ENCODE data around the gene ARID1B. TPM values are rescaled to one million over a fixed set of nuclear protein-coding genes. Genes with fewer than 3 reads are reported as not detected.

The ARID1B gene
- total RNA-seq, 5 donors from 2014 or later (not counting 1 experiment from before 2014, with no cell fraction given): 103 to 161 (median 108) TPM

DNA sequence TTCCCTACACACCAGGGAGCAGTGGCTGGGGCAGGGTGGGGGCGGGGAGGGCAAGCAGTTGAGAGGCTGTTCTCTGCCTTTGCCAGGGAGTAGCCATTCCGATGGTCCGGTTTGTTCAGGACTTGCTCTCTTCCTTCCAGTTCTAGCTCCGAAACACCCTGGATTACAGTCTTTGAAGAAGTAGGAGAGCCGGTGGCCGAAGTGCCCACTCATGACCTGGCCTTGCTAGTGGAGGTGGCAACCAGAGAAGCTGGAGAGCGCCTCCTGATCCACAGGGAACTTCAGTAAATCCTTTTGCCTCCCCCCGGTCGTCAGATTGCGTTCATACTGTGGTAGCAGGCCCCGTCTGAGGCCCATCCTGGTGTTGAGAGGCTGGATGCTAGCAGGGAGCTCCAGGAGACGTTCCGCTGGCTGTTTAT lies 92.8 kb downstream of the ARID1B start:
- Mint-ChIP-seq H3K27ac (no peak overlapping the region), H3K4me3 (no peak overlapping the region), H3K27me3 (no peaks in the 10 kb centered on the region), H3K36me3 (peaks cover 12% of the 10 kb centered on the region), H3K9me3 (no peaks in the 10 kb centered on the region), H3K4me1 (peaks cover 80 to 90% (median 85%) of the 10 kb centered on the region in 3 donors)
- Histone ChIP-seq H3K27ac (ENCODE audit: low read length) (no peak overlapping the region), H3K9me3 (no peaks in the 10 kb centered on the region), H3K4me3 (ENCODE audit: control insufficient read depth in 1 of 2, extremely low read depth in 1 of 2, low read length in 1 of 2) (no peak overlapping the region), H3K27me3 (replicated peaks in 1 of 2; ENCODE audit: control insufficient read depth in 2 of 2, extremely low read depth in 1 of 2, insufficient read depth in 2 of 2, low read length in 1 of 2) (no peaks in the 10 kb centered on the region), H3K36me3 (ENCODE audit: control insufficient read depth in 2 of 2, extremely low read depth in 1 of 2, insufficient read depth in 1 of 2, low read length in 1 of 2) (peaks cover 0 to 5% of the 10 kb centered on the region in 2 donors), H3K4me1 (ENCODE audit: control insufficient read depth in 1 of 2, extremely low read depth in 1 of 2, insufficient read depth in 2 of 2, low read length in 2 of 2) (peaks cover 9 to 31% of the 10 kb centered on the region in 2 experiments)
- POLR2A ChIA-PET: interaction anchor here in 1 of 2 donors (0.6 kb wide), 2 partner anchors 332 to 1376 kb away, joined by 3 to 7 read pairs; no protein-coding TSS in a partner anchor
- CTCF ChIA-PET: no interaction called here
- ATAC-seq (replicated peaks in 1 of 4) (no peak), DNase-seq (no peak)
- 100% methylated on average over 7 of the region's 13 CpGs for WGBS (ENCODE audit: insufficient coverage)

DNA sequence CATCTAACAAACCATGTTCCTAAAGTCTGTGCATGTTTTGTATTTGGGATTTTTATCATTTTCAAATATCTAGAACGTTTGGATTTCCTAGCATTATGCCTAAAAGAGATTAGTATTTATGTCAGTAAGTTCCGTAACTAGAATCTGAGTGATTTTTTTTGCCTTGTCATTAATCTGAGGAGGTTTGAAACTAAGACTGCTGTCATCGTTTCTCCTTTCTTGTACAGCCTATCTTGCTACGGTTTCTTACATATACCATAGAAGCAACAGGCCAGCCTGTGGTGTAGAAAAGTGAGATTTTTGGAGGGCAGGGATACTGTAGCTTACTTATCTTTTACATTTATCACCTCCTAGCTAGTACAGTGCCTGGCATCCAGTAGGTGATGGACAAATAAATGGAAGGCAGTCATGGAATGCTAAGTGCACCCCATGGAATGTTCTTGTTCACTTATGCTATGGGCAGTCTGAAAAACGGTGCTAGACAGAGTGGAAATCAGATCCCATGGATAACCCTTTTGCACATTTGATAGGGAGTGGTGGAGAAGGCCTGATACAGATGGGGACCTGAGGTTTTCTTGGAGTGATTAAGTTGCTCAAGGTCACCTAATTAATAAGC lies 93.9 kb downstream of the ARID1B start:
- H3K27me3 ChIP-seq (replicated peaks in 1 of 2; ENCODE audit: control insufficient read depth in 2 of 2, extremely low read depth in 1 of 2, insufficient read depth in 2 of 2, low read length in 1 of 2): no peaks in the 10 kb centered on the region
- H3K4me1 Mint-ChIP-seq: peaks cover 77 to 90% (median 85%) of the 10 kb centered on the region in 3 donors
- H3K4me3 ChIP-seq (ENCODE audit: control insufficient read depth in 1 of 2, extremely low read depth in 1 of 2, low read length in 1 of 2): no peak overlapping the region
- H3K36me3 ChIP-seq (ENCODE audit: control insufficient read depth in 2 of 2, extremely low read depth in 1 of 2, insufficient read depth in 1 of 2, low read length in 1 of 2): peaks cover 0 to 5% of the 10 kb centered on the region in 2 donors
- H3K27me3 Mint-ChIP-seq: no peaks in the 10 kb centered on the region
- DNase-seq (no peak), ATAC-seq (replicated peaks in 1 of 4) (no peak)
- 75% methylated on average over 1 of the region's 5 CpGs for WGBS (ENCODE audit: insufficient coverage)
- H3K4me1 ChIP-seq (ENCODE audit: control insufficient read depth in 1 of 2, extremely low read depth in 1 of 2, insufficient read depth in 2 of 2, low read length in 2 of 2): peaks cover 9 to 29% of the 10 kb centered on the region in 2 experiments
- H3K36me3 Mint-ChIP-seq: peaks cover 12% of the 10 kb centered on the region
- H3K27ac ChIP-seq (ENCODE audit: low read length): no peak overlapping the region
- CTCF ChIA-PET: interaction anchor here in 1 of 2 donors (0.6 kb wide), 1 partner anchor 1751 kb away, joined by 4 read pairs; no protein-coding TSS in a partner anchor
- POLR2A ChIA-PET: no interaction called here
- H3K27ac Mint-ChIP-seq: no peak overlapping the region
- H3K9me3 Mint-ChIP-seq: no peaks in the 10 kb centered on the region
- no peaks in the 10 kb centered on the region for H3K9me3 ChIP-seq
- H3K4me3 Mint-ChIP-seq: no peak overlapping the region

DNA sequence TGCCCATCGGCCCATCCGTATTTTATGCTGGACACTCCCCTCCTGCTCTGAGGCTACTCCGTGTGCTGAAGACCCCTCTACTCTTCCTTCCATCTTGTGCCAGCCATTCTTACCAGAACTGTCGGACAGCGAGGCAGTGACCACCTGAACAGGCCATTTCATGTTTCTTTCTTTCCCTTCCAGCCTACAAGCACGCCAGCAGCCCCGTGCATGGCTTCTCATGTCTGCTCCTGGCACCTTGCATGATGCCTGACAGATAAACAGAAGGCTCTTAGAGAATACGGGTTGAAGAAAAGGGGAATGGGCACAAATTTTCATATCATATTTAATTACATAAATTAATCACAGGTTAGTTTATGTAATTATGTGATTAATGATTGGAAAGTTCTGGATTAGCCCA lies 95.7 kb downstream of the ARID1B start:
- Mint-ChIP-seq H3K4me3 (no peak overlapping the region), H3K4me1 (peaks cover 75 to 84% (median 82%) of the 10 kb centered on the region in 3 donors), H3K36me3 (peaks cover 16% of the 10 kb centered on the region), H3K9me3 (no peaks in the 10 kb centered on the region), H3K27me3 (no peaks in the 10 kb centered on the region), H3K27ac (no peak overlapping the region)
- POLR2A ChIA-PET: no interaction called here
- Histone ChIP-seq H3K27ac (ENCODE audit: low read length) (no peak overlapping the region), H3K4me3 (ENCODE audit: control insufficient read depth in 1 of 2, extremely low read depth in 1 of 2, low read length in 1 of 2) (no peak overlapping the region), H3K9me3 (no peaks in the 10 kb centered on the region), H3K36me3 (ENCODE audit: control insufficient read depth in 2 of 2, extremely low read depth in 1 of 2, insufficient read depth in 1 of 2, low read length in 1 of 2) (peaks cover 0 to 5% of the 10 kb centered on the region in 2 donors), H3K4me1 (ENCODE audit: control insufficient read depth in 1 of 2, extremely low read depth in 1 of 2, insufficient read depth in 2 of 2, low read length in 2 of 2) (peaks cover 0 to 24% of the 10 kb centered on the region in 2 experiments), H3K27me3 (replicated peaks in 1 of 2; ENCODE audit: control insufficient read depth in 2 of 2, extremely low read depth in 1 of 2, insufficient read depth in 2 of 2, low read length in 1 of 2) (no peaks in the 10 kb centered on the region)
- 93% methylated on average over 5 of the region's 8 CpGs for WGBS (ENCODE audit: insufficient coverage)
- DNase-seq (no peak), ATAC-seq (replicated peaks in 1 of 4) (no peak)
- CTCF ChIA-PET: no interaction called here

DNA sequence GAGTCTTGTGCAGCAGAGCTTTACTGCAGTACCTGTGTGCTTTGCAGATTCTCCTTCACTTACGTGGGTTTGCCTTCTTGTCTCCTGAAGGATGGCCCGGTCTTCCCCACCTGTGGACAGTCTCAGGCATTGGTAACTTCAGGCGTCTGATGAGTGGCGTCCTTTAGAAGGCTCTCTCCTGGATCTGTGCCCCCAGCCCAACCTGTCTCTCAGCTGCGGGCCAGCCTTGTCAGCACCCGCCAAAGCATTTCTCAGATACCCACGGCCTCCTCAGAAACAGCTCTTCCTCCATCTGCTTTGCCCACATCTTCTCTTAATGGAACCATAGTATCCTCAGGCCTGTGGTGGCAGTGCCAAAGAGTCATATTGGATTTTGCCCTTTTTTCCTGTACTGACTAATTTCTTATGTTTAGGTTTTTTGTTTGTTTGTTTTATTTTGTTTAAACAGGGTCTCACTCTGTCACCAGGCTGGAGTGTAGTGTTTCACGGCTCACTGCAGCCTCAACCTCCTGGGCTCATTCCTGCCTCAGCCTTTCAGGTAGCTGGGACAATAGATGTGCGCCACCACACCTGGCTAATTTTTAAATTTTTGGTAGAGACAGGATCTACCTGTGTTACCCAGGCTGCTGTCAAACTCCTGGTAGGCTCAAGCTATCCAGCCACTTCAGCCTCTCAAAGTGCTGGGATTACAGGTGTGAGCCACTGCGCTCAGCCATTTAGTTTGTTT lies 96.6 kb downstream of the ARID1B start:
- no peak overlapping the region for H3K27ac Mint-ChIP-seq
- Histone ChIP-seq H3K36me3 (ENCODE audit: control insufficient read depth in 2 of 2, extremely low read depth in 1 of 2, insufficient read depth in 1 of 2, low read length in 1 of 2) (peaks cover 0 to 5% of the 10 kb centered on the region in 2 donors), H3K27me3 (replicated peaks in 1 of 2; ENCODE audit: control insufficient read depth in 2 of 2, extremely low read depth in 1 of 2, insufficient read depth in 2 of 2, low read length in 1 of 2) (no peaks in the 10 kb centered on the region), H3K4me1 (ENCODE audit: control insufficient read depth in 1 of 2, extremely low read depth in 1 of 2, insufficient read depth in 2 of 2, low read length in 2 of 2) (peaks cover 0 to 30% of the 10 kb centered on the region in 2 experiments), H3K9me3 (no peaks in the 10 kb centered on the region), H3K4me3 (ENCODE audit: control insufficient read depth in 1 of 2, extremely low read depth in 1 of 2, low read length in 1 of 2) (no peak overlapping the region), H3K27ac (ENCODE audit: low read length) (no peak overlapping the region)
- no peak overlapping the region for H3K4me3 Mint-ChIP-seq
- H3K9me3 Mint-ChIP-seq: no peaks in the 10 kb centered on the region
- peaks cover 19% of the 10 kb centered on the region for H3K36me3 Mint-ChIP-seq
- no peaks in the 10 kb centered on the region for H3K27me3 Mint-ChIP-seq
- ATAC-seq (replicated peaks in 1 of 4) (no peak), DNase-seq (no peak)
- peaks cover 75 to 84% (median 81%) of the 10 kb centered on the region in 3 donors for H3K4me1 Mint-ChIP-seq
- 95% methylated on average over 7 of the region's 10 CpGs for WGBS (ENCODE audit: insufficient coverage)
- ChIA-PET POLR2A (no interaction called here), CTCF (no interaction called here)

DNA sequence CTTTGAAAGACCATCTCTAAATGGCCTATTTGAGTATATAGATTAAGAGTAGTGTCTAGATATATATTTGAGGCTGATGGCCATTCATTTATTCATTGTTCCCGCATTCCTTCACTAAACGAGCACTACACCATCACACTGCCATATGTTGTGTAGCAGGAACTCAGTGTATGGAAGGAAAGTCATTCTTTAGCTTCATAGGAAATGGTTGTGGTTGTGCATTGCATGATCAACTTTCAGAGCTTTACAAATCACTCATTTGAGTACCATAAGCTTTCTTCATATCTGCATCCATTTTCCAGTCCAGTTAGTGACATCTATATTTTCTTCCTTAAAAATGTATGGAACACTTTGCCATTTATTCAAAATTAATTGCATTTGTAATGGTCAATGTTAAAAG lies 97.9 kb downstream of the ARID1B start:
- DNase-seq: no peak
- H3K27ac ChIP-seq (ENCODE audit: low read length): no peak overlapping the region
- no peak overlapping the region for H3K4me3 ChIP-seq (ENCODE audit: control insufficient read depth in 1 of 2, extremely low read depth in 1 of 2, low read length in 1 of 2)
- Mint-ChIP-seq H3K27me3 (no peaks in the 10 kb centered on the region), H3K4me3 (no peak overlapping the region), H3K27ac (no peak overlapping the region), H3K4me1 (peaks cover 84 to 89% (median 88%) of the 10 kb centered on the region in 3 donors), H3K9me3 (no peaks in the 10 kb centered on the region), H3K36me3 (peaks cover 19% of the 10 kb centered on the region)
- CTCF ChIA-PET: interaction anchor here in 1 of 2 donors (0.5 kb wide), 1 partner anchor 60 kb away, joined by 5 read pairs; no protein-coding TSS in a partner anchor
- H3K36me3 ChIP-seq (ENCODE audit: control insufficient read depth in 2 of 2, extremely low read depth in 1 of 2, insufficient read depth in 1 of 2, low read length in 1 of 2): peaks cover 0 to 5% of the 10 kb centered on the region in 2 donors
- peaks cover 0 to 35% of the 10 kb centered on the region in 2 experiments for H3K4me1 ChIP-seq (ENCODE audit: control insufficient read depth in 1 of 2, extremely low read depth in 1 of 2, insufficient read depth in 2 of 2, low read length in 2 of 2)
- WGBS (ENCODE audit: insufficient coverage): no CpG with 5 or more reads among the region's 2 CpGs
- no peaks in the 10 kb centered on the region for H3K9me3 ChIP-seq
- H3K27me3 ChIP-seq (replicated peaks in 1 of 2; ENCODE audit: control insufficient read depth in 2 of 2, extremely low read depth in 1 of 2, insufficient read depth in 2 of 2, low read length in 1 of 2): no peaks in the 10 kb centered on the region
- POLR2A ChIA-PET: no interaction called here
- ATAC-seq (replicated peaks in 1 of 4): no peak

DNA sequence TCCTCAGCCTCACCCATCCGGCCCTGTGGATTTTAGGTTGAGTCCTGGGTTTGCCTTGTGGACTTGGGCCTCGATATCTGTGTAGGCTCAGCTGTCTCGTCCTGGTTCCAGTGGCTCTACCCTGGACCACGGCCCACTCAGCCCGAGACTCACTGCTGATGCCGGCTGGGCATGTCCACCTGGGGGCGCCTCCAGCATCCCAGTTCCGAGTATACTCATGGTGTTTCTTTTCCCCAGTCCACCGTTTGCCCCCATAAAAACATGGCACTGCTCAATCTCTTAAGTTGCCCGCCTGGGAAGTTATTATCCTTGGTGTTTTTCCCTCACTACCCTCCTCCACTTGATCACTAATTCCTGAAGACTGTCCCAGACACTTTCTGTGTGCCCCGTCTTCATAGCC lies 99.1 kb downstream of the ARID1B start:
- 99% methylated on average over 11 of the region's 11 CpGs for WGBS (ENCODE audit: insufficient coverage)
- no peak for ATAC-seq (replicated peaks in 1 of 4)
- no peak overlapping the region for H3K27ac ChIP-seq (ENCODE audit: low read length)
- POLR2A ChIA-PET: no interaction called here
- Mint-ChIP-seq H3K27ac (no peak overlapping the region), H3K4me3 (no peak overlapping the region), H3K9me3 (no peaks in the 10 kb centered on the region), H3K4me1 (peaks cover 83 to 84% (median 84%) of the 10 kb centered on the region in 3 donors), H3K27me3 (no peaks in the 10 kb centered on the region), H3K36me3 (peaks cover 19% of the 10 kb centered on the region)
- H3K27me3 ChIP-seq (replicated peaks in 1 of 2; ENCODE audit: control insufficient read depth in 2 of 2, extremely low read depth in 1 of 2, insufficient read depth in 2 of 2, low read length in 1 of 2): no peaks in the 10 kb centered on the region
- H3K4me3 ChIP-seq (ENCODE audit: control insufficient read depth in 1 of 2, extremely low read depth in 1 of 2, low read length in 1 of 2): no peak overlapping the region
- peaks cover 0 to 36% of the 10 kb centered on the region in 2 experiments for H3K4me1 ChIP-seq (ENCODE audit: control insufficient read depth in 1 of 2, extremely low read depth in 1 of 2, insufficient read depth in 2 of 2, low read length in 2 of 2)
- CTCF ChIA-PET: no interaction called here
- no peak for DNase-seq
- H3K9me3 ChIP-seq: no peaks in the 10 kb centered on the region
- peaks cover 0 to 5% of the 10 kb centered on the region in 2 donors for H3K36me3 ChIP-seq (ENCODE audit: control insufficient read depth in 2 of 2, extremely low read depth in 1 of 2, insufficient read depth in 1 of 2, low read length in 1 of 2)

Data from T-cell (primary cell).